Large intestine (tissue), 3 donors: Measurements from ENCODE around the gene ZMPSTE24. TPM values are rescaled to one million over a fixed set of nuclear protein-coding genes. Genes with fewer than 3 reads are reported as not detected.

ENCODE experiments used
- DNase-seq, 2 donors: peaks; one replicate each; pipeline versions ENCODE4 v3.0.0 to v3.0.0-alpha.2; 2013
- H3K27ac ChIP-seq: one replicate; pipeline ENCODE4 v1.5.1; 2013; ENCODE audit warnings: low read length
- H3K27me3 ChIP-seq: 2 replicates; pipeline ENCODE4 v1.6.1; 2013; ENCODE audit warnings: low read length; ENCODE audit not compliant: control insufficient read depth, insufficient read depth
- H3K36me3 ChIP-seq: 2 replicates; pipeline ENCODE4 v1.6.1; 2013; ENCODE audit warnings: low read length; ENCODE audit not compliant: control insufficient read depth, insufficient read depth
- H3K4me1 ChIP-seq: one replicate; pipeline ENCODE4 v1.6.1; 2013; ENCODE audit warnings: low read length; ENCODE audit not compliant: control insufficient read depth, insufficient read depth
- H3K4me3 ChIP-seq: one replicate; pipeline ENCODE4 v1.5.1; 2013; ENCODE audit warnings: low read length
- H3K9me3 ChIP-seq: one replicate; pipeline ENCODE4 v1.6.1; 2013; ENCODE audit warnings: mild to moderate bottlenecking, low read depth, low read length, moderate library complexity; ENCODE audit not compliant: control insufficient read depth
- WGBS: methylation state at CpG from one replicate; pipeline ENCODE4 v1.1.5; 2013; ENCODE audit warnings: low lambda C conversion rate; ENCODE audit not compliant: insufficient coverage; 5-methylcytosine and 5-hydroxymethylcytosine counted together
- polyA plus RNA-seq: library from polyadenylated mRNA; unstranded; fragments of 120-200 nt; gene quantifications from one replicate; pipeline ENCODE4 v1.2.1, GENCODE V29; 2013

The ZMPSTE24 gene
- polyA plus RNA-seq, 1 donor: 45.9 TPM

DNA sequence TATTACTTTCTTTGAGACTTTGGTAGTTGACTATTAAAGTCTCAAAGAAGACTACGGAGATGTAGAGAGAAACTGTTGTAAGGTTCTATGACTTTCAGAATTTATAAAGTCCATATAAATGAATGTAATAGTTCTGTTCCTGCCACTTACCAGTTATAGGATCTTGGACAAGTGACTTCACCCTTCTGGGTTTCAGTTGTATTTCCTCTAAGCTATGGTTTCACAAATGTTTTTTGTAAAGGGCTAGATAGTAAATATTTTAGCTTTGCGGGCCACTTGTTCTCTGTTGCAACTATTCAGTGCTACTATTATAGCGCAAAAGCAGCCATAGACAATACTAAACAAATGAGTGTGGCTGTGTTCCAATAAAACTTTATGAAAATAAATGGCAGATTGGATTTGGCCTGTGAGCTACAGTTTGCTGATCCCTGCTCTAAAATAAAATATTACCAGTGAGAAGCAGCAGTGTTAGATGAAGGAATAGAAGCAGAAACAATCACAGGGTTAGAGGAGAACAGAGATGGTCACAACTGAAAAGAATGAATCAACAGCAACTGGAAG lies 14.7 kb downstream of the ZMPSTE24 start:
- H3K4me3 ChIP-seq: no peak overlapping the region
- H3K27ac ChIP-seq: no peak overlapping the region
- peaks cover 49% of the 10 kb centered on the region for H3K36me3 ChIP-seq

DNA sequence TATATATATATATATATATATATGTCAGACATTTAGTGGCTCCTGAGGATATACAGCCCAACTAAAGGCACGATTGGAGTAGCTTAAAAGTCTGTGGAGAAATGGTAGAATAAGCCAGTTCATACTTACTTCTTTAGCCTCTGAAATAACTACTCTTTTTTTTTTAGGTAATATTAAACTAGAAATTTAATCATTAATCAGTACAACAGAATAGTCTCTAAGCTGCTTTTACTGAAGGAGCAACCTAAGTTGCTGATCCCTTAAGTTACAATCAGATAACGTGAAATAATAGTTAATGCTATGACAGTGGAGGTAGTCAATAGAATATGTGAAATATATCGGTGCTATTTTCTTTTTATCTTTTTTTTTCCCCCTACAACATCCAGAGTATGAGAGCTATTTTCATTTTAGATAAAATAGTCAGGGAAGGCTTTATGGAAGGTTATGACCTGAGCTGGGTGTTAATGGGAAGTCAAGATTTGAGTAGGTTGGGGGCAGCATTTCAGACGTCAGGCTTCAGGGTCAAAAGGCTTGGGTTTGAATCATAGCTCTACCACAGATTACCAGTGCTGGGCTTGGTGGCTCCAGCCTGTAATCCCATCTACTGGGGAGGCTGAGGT lies 15.6 kb downstream of the ZMPSTE24 start:
- Histone ChIP-seq H3K4me1 (no peaks in the 10 kb centered on the region), H3K27me3 (no peaks in the 10 kb centered on the region), H3K4me3 (no peak overlapping the region), H3K9me3 (no peaks in the 10 kb centered on the region), H3K36me3 (peaks cover 44% of the 10 kb centered on the region), H3K27ac (peak overlapping the region; percentile 38)
- peak in 1 of 2 donors; percentile 41 for DNase-seq
- 17% methylated on average over 2 of the region's 4 CpGs for WGBS

More for the DNA sequence above, 14.7 kb downstream of the ZMPSTE24 start:
- DNase-seq: no peak
- H3K9me3 ChIP-seq: no peaks in the 10 kb centered on the region
- no peaks in the 10 kb centered on the region for H3K27me3 ChIP-seq
- no peaks in the 10 kb centered on the region for H3K4me1 ChIP-seq
- no CpG with 5 or more reads among the region's 3 CpGs for whole genome bisulfite sequencing

DNA sequence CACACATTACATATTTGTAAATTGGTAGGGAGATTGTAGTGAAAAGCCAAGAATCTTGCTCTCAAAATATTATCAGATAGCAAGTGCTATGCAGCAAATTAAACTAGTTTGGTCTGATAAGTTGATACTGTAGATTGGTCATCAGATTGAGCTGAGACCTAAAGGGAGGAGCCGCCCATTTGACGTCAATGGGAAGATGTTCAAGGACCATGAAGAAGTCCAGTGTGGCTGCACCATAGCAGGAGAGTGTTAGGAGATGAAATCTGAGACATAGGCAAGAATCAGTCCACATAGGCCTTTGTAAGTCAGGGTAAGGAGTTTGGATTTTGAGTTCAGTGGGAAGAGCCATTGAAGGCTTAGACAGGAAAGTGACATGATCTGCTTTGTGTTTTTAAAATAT lies 16.3 kb downstream of the ZMPSTE24 start:
- no peaks in the 10 kb centered on the region for H3K4me1 ChIP-seq
- no peaks in the 10 kb centered on the region for H3K27me3 ChIP-seq
- no peaks in the 10 kb centered on the region for H3K9me3 ChIP-seq
- peak overlapping the region; percentile 38 for H3K27ac ChIP-seq
- peaks cover 42% of the 10 kb centered on the region for H3K36me3 ChIP-seq
- H3K4me3 ChIP-seq: no peak overlapping the region
- no peak for DNase-seq
- no CpG with 5 or more reads among the region's 2 CpGs for WGBS

DNA sequence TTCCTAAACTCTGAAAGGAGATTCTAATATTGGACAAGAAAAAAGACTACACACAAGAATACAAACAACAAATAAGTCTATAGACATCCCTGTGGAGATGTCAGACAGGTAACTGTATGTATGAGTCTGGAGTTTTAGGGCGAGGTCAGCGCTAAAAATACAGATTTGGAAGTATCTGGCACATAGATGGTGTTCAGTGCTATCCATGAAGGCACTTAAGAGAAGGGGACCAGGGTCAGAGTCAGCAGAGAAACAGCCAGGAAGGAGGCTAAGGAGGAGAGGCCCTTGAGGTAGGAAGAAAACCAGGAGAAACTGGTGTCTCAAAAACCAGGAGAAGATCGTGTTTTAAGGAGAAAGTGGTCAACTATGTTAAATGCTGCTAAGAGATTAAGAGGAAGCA lies 18.1 kb downstream of the ZMPSTE24 start:
- DNase-seq: no peak
- Histone ChIP-seq H3K27me3 (no peaks in the 10 kb centered on the region), H3K27ac (no peak overlapping the region), H3K4me3 (no peak overlapping the region), H3K4me1 (no peaks in the 10 kb centered on the region), H3K36me3 (peaks cover 33% of the 10 kb centered on the region), H3K9me3 (no peaks in the 10 kb centered on the region)
- WGBS: 100% methylated on average over 1 of the region's 3 CpGs

DNA sequence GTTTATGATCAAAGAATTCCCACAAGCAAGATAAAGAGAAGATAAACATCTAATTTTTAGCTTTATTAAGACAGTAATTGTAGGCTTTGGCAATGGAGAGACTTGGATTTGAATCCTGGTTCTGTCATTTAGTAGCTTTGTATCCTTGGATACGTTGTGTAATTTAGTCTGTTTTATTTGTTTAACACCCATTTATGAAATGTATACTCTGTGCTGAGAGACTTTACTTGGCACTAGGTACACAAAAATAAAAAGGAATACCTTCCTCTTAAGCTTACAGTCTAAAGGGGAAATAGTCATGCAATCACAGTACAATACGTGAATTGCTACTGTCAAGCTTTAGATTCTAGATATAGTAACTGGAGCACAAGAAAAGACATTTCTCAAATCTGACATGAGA lies 23.8 kb downstream of the ZMPSTE24 start:
- Histone ChIP-seq H3K4me3 (no peak overlapping the region), H3K36me3 (peaks cover 32% of the 10 kb centered on the region), H3K4me1 (no peaks in the 10 kb centered on the region), H3K27ac (no peak overlapping the region), H3K27me3 (no peaks in the 10 kb centered on the region), H3K9me3 (no peaks in the 10 kb centered on the region)
- no peak for DNase-seq
- no CpG with 5 or more reads among the region's 2 CpGs for WGBS

DNA sequence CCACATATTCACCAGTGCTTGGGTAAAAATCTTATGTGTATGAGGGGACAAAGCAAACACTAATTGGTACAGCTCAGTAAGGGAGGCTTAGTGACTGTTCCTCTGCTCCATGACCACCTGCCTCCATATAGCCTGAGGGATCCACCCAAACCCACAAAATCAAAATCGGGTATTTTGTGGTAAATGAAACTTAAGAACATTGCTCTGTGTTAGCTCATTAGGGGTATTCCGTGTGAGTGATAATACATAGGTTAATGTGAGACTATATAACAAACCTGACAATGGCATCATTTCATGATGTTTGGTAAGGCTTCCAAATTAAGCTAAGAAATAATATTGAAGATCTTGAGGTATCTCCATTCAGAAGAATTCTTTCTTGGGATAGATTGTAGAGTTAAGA lies 33.3 kb downstream of the ZMPSTE24 start:
- Histone ChIP-seq H3K4me3 (no peak overlapping the region), H3K36me3 (peaks cover 40% of the 10 kb centered on the region), H3K9me3 (no peaks in the 10 kb centered on the region), H3K27ac (no peak overlapping the region), H3K4me1 (no peaks in the 10 kb centered on the region), H3K27me3 (no peaks in the 10 kb centered on the region)
- DNase-seq: no peak
- WGBS: 100% methylated on average over 2 of the region's 2 CpGs

DNA sequence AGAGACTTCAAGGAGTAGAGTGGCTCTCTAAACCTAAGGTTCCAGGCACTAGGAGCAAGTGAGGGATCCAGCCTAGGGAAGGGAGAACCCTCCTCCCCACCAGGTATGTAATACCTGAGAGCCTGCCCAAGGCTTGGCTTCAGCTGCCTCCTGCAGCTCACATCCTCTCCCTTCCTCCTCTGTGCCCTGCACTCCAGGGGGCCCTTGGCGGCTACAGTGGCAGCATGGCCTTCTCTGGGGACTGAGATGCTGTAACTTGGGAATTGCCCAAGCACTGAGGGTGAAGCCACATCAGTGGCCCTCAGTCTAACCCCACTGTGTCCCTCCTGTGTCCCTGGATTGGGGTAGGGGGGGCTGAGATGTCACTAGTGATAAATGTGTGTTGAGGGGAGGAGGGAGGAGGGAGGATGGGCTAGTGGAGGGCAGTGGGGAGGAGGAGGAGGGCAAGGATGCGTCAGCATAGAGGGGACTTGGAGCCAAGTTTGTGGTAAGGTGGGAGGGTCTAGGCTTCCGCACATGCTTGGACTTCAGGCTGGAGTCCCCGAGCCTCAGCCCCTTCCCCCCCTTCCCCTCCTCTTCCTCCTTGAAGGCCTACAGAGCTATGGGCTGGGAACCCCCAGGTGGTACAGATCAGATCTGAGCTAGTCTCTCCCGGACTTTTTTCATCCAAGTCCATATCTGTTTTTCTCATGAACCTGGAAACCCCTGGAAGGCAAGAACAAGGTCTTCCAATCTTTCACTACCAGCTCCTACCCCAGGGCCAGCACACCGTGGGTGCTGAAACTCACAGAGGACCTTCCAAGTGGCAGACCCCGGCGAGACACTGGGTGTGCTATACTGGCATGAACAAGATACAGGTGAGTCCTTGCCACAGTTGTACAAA lies 41.6 kb downstream of the ZMPSTE24 start:
- H3K9me3 ChIP-seq: no peaks in the 10 kb centered on the region
- H3K4me1 ChIP-seq: no peaks in the 10 kb centered on the region
- peaks cover 10% of the 10 kb centered on the region for H3K27me3 ChIP-seq
- H3K27ac ChIP-seq: no peak overlapping the region
- no peak for DNase-seq
- no CpG with 5 or more reads among the region's 8 CpGs for WGBS
- no peaks in the 10 kb centered on the region for H3K36me3 ChIP-seq
- no peak overlapping the region for H3K4me3 ChIP-seq

DNA sequence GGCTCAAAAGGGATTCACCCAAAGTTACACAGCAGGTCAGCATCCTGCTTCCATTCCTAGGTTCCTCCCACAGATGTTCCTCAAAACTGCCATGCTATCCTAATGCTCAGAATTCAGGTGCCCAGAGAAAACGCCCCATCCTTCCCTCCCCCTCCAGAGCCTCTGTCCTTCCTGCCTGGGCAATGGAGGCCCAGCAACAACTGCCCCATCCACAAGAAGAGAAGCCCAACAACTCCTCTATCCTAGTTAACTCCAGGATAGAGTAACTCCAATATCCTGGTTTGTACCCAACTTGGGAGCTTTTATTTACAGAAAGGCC lies 42.2 kb downstream of the ZMPSTE24 start:
- H3K27me3 ChIP-seq: peaks cover 10% of the 10 kb centered on the region
- WGBS: no CpG with 5 or more reads among the region's 1 CpG
- H3K4me1 ChIP-seq: no peaks in the 10 kb centered on the region
- H3K27ac ChIP-seq: no peak overlapping the region
- H3K4me3 ChIP-seq: no peak overlapping the region
- H3K9me3 ChIP-seq: no peaks in the 10 kb centered on the region
- H3K36me3 ChIP-seq: no peaks in the 10 kb centered on the region
- no peak for DNase-seq

DNA sequence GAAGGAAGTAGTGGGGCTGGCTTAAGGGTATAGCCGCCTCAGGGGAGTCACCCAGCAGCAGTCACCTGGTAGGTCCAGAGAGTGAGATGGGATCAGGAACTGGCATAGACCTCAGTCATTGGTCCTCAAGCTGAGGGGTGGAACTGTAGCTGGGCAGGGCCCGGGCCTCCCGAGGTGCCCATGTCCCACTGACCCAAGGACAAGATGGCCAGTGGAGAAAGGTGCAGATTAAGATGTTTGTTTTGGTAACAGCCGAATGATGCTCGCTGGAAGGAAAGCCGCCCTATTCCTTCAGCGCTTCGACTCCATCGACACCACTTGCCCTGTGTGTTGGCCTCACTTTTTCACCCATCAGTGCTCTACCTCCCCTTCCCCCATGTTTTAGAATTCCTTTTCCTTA lies 42.6 kb downstream of the ZMPSTE24 start:
- peaks cover 10% of the 10 kb centered on the region for H3K27me3 ChIP-seq
- WGBS: no CpG with 5 or more reads among the region's 9 CpGs

DNA sequence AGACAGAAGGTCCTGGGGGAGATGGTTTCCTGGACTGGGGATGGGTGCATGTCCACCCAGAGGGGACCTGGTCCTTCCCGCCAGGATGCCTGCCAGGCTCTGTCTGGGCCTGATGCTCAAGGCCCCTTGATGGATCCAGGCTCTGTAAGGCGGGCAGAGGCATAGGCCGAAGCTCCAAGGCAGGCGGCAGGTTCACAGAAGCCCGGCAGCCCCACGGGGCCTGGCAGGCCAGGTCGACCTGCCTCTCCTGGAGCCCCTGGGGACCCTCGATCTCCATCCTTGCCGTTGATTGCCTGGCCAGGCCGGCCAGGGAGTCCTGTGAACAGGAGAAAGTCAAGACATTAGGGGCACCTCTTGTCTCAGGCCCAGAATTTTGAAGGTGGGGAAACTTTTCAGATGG lies 43.0 kb downstream of the ZMPSTE24 start:
- no peaks in the 10 kb centered on the region for H3K4me1 ChIP-seq
- no CpG with 5 or more reads among the region's 10 CpGs for WGBS
- no peak for DNase-seq
- H3K4me3 ChIP-seq: no peak overlapping the region
- no peaks in the 10 kb centered on the region for H3K9me3 ChIP-seq
- no peaks in the 10 kb centered on the region for H3K36me3 ChIP-seq
- H3K27ac ChIP-seq: no peak overlapping the region
- H3K27me3 ChIP-seq: peaks cover 10% of the 10 kb centered on the region

More for the DNA sequence above, 42.6 kb downstream of the ZMPSTE24 start:
- H3K36me3 ChIP-seq: no peaks in the 10 kb centered on the region
- H3K4me1 ChIP-seq: no peaks in the 10 kb centered on the region
- no peaks in the 10 kb centered on the region for H3K9me3 ChIP-seq
- DNase-seq: no peak
- H3K4me3 ChIP-seq: no peak overlapping the region
- no peak overlapping the region for H3K27ac ChIP-seq
